Stimulated activated CD8-positive, alpha-beta memory T cell treated with anti-CD3 and anti-CD28 coated beads, Interleukin-12 subunit alpha, Interleukin-12 subunit beta, amount 100 ng/mL, for 24 hours (primary cell): ENCODE results near the gene PPP3CA.
A peak's percentile ranks its signal among the peaks of the same experiment; 100 is the strongest.

ENCODE experiments used
- DNase-seq: peaks from one replicate; pipeline ENCODE4 v3.0.0-alpha.2; 2020; ENCODE audit errors: extremely low read depth

PPP3CA gene

DNA sequence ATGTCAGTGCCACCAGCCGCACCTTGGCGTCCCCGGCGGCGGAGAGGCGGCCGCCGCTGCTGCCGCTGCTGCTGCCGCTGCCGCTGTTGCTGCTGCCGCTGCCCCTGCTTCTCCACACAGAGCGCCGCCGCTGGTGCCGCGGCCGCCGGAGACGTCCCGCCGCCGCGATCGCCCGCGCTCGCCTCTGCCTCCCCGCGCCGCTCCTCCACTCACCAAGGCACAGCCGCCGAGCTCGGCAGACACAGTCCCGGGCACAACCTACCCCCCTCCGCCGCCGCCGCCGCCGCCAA, at the start of gene PPP3CA:
PPP3CA (minus strand) TSS at position 260 of the 290 bp plus-strand sequence.
- no peak for DNase-seq

DNA sequence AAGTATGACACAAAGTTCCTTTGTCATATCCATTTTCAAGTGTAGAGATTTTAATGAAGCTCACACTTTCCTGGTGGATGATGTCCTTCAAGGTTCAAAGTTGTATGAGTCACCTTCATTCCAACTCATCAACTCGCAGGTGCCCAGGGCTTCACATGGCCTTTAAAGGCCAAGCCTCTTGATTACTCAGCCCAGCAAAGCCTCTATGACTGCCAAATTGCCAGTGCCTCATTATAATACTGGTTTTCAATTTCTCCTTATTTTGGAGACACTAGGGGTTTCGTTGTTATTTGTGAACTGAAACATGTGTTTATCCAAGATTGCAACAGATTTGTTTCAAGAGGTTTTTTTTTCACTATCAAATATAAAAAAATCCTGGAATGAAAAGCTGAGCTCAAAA, 45.9 kb upstream of the PPP3CA start:
- DNase-seq: no peak

- no peak for DNase-seq
Measured at GRCh38 chr4:101370663-101371210, 23.4 kb upstream of the PPP3CA start.

GRCh38 chr4:101367201-101367600, 19.9 kb upstream of the PPP3CA start:
- no peak for DNase-seq

- DNase-seq: no peak
Measured at GRCh38 chr4:101366331-101366730, 19.0 kb upstream of the PPP3CA start.

DNA sequence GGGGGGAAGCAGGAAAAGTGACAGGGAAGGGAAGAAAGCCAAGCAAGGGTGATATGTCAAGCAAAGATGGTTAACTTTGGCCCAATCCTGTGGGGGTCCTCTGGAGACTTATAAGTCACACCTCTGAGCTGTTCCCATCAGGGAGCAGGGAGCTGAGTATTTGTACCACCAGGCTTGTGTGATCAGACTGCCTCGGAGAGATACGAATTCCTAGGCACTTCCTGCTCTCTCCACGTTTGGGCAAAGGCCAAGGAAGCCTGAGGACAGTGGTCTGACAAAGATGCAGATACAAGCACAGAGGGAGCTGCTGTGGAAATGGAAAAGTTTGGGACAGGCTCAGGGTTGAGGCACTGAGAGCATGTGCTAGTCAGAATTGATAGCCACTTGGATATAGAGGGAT, 10.4 kb upstream of the PPP3CA start:
- DNase-seq: no peak

GRCh38 chr4:101356928-101357327, 9.6 kb upstream of the PPP3CA start:
- no peak for DNase-seq

GRCh38 chr4:101355767-101356702, 8.7 kb upstream of the PPP3CA start:
- no peak for DNase-seq

GRCh38 chr4:101355246-101355645, 7.9 kb upstream of the PPP3CA start:
- DNase-seq: no peak

- no peak for DNase-seq
Measured at GRCh38 chr4:101349801-101350064, 2.4 kb upstream of the PPP3CA start.

DNA sequence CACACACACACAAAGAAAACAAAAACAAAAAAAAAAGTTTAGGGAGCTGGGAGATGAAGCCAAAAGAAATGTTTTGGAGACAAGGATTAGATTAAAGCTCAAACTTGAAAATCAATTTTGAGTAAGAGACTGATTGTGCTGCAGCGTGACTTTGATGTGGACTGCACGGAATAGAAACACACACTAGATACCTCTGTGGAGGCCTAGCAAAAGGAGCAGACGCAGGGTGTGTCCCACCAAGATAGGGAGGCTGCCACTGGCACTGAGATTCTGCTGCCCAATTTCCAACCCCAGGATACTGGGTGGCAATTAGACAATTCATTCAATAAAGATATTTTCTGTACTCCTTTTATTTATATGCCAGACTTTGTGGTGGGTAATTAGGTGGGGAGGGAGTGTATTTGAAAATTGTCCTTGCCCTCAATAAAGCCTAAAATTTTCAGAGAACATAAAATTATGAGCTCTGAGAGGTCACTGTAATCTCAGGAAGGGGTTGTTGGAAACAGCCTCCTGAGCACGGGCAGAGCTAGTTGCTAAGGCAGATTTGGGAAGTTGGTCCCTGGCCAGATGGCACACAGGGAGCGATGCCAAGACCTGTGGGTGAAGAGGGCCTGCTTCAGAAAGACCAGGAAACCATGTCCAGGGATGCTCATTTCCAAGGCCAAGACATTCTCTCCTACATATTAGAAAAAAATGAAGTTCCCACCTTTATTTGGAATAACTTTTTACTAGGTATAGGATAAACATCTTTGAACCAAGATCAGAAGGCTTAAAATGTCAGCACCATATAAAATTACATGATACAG, 1.9 kb upstream of the PPP3CA start:
- DNase-seq: no peak

- DNase-seq: no peak
Measured at GRCh38 chr4:101348367-101348827, 1.1 kb upstream of the PPP3CA start.

- DNase-seq: peak; percentile 94
Measured at GRCh38 chr4:101347557-101348366, 436 bp upstream of the PPP3CA start.

- no peak for DNase-seq
Measured at GRCh38 chr4:101346351-101347266, 717 bp downstream of the PPP3CA start.

DNA sequence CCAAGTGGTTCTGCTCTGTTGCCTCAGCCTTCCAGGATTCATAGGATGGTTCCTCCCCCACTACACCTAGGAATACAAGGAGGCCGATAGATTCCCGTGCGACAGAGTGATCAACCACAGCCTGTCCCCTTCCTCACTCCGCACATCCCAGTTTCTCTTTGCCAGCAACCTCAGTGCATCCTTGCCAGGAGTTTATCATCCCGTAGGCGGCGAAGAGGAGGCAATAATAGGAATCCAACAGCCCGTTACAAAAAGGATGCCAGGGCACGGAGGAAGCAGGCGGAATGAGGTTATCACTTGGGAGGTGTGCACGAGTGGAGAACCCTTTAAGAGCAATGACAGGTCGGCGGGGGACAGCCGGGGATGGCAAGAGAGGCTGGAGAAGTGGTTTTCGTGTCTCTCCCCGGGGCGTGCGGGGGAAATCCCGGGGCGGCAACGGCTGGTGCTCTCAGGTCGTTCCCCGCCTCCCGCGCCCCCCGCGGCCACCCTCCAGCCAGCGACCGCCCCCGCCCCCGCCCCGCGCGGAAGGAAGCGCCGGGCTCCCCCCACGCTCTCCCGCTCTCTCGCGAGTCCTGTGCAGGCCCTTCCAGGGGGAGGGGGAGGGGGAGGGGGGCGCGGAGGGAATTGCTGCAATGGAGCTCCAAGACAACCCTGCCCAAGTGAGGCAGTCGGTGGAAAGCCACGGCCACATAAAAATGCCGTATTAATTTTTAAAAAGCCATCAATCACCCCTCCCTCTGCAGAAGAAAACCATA, 1.6 kb downstream of the PPP3CA start:
- peak; percentile 28 for DNase-seq

- DNase-seq: no peak
Measured at GRCh38 chr4:101345271-101345595, 2.1 kb downstream of the PPP3CA start.

- DNase-seq: no peak
Measured at GRCh38 chr4:101339332-101339731, 8.0 kb downstream of the PPP3CA start.

- DNase-seq: no peak
Measured at GRCh38 chr4:101337688-101338087, 9.6 kb downstream of the PPP3CA start.

DNA sequence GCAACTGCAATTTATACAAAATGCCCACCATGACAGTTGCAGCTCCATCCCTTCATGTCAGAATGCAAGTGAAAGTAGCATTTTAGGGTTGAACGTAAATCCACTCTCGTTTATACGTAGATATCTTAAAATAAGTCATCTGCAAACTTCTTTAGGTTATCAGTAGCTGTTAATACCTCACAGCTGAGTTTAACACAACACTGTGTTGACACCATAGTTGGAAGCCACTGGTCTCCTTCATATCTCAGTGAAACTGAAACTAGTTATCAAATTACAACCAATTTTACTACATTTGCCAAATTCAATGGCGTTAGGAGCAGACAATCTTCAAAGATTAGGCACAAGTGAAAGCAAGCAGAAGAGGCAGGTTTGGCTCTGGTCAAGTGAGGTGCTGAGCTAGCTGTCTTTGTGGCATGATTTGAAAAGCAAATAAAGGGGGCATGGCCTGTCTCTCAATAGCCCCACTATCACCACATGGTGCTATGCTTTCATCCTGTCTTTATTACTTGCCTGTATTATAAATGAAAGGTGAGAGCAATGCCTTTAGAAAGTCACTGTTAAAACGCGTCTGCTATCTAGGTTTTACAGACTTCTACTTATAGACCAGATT, 12.3 kb downstream of the PPP3CA start:
- DNase-seq: no peak

- no peak for DNase-seq
Measured at GRCh38 chr4:101332424-101332823, 14.9 kb downstream of the PPP3CA start.
